Measurements from ENCODE around the gene TM2D1.

Gene TM2D1

GRCh38 chr1:61645476-61645875 lies 79.5 kb downstream of the TM2D1 start:
- no peak for FAIRE-seq
- DNase-seq (ENCODE audit: insufficient read length, low spot score): no peak

GRCh38 chr1:61644303-61644702 lies 80.6 kb downstream of the TM2D1 start:
- FAIRE-seq (no peak), DNase-seq (ENCODE audit: insufficient read length, low spot score) (no peak)

GRCh38 chr1:61642475-61643232 lies 82.3 kb downstream of the TM2D1 start:
- FAIRE-seq (no peak), DNase-seq (ENCODE audit: insufficient read length, low spot score) (no peak)

- DNase-seq (ENCODE audit: insufficient read length, low spot score): peak; percentile 44
These were observed 83.2 kb downstream of the TM2D1 start for GRCh38 chr1:61641578-61642336.

GRCh38 chr1:61640531-61641530 lies 84.1 kb downstream of the TM2D1 start:
- FAIRE-seq (no peak), DNase-seq (ENCODE audit: insufficient read length, low spot score) (no peak)

More at GRCh38 chr1:61641578-61642336, 83.2 kb downstream of the TM2D1 start:
- no peak for FAIRE-seq

GRCh38 chr1:61639608-61640336 lies 85.2 kb downstream of the TM2D1 start:
- DNase-seq (ENCODE audit: insufficient read length, low spot score) (no peak), FAIRE-seq (no peak)

GRCh38 chr1:61638911-61639605 lies 85.9 kb downstream of the TM2D1 start:
- DNase-seq (ENCODE audit: insufficient read length, low spot score): no peak

GRCh38 chr1:61638296-61638695 lies 86.6 kb downstream of the TM2D1 start:
- FAIRE-seq: no peak
- DNase-seq (ENCODE audit: insufficient read length, low spot score): no peak

More at GRCh38 chr1:61638911-61639605, 85.9 kb downstream of the TM2D1 start:
- no peak for FAIRE-seq

- DNase-seq (ENCODE audit: insufficient read length, low spot score) (no peak), FAIRE-seq (no peak)
These were observed 87.5 kb downstream of the TM2D1 start for GRCh38 chr1:61637470-61637869.

- FAIRE-seq (no peak), DNase-seq (ENCODE audit: insufficient read length, low spot score) (no peak)
These were observed 88.1 kb downstream of the TM2D1 start for GRCh38 chr1:61636814-61637213.

- no peak for DNase-seq (ENCODE audit: insufficient read length, low spot score)
- no peak for FAIRE-seq
These were observed 88.6 kb downstream of the TM2D1 start for GRCh38 chr1:61636376-61636775.

- FAIRE-seq (no peak), DNase-seq (ENCODE audit: insufficient read length, low spot score) (no peak)
These were observed 89.4 kb downstream of the TM2D1 start for GRCh38 chr1:61635557-61635956.

- no peak for DNase-seq (ENCODE audit: insufficient read length, low spot score)
- no peak for FAIRE-seq
These were observed 93.5 kb downstream of the TM2D1 start for GRCh38 chr1:61631436-61631835.

Data from HTR-8/SVneo (cell line).